Skeletal muscle cell (primary cell): ENCODE measurements around the gene TRMT6.

Source experiments
- DNase-seq: peaks from one replicate; pipeline ENCODE4 v3.0.0-alpha.2; 2010; ENCODE audit warnings: low read depth
- H3K4me3 ChIP-seq: 2 replicates; pipeline ENCODE4 v1.5.1; 2011; ENCODE audit warnings: low read depth, mild to moderate bottlenecking, control low read depth, low read length, moderate library complexity

TRMT6 gene

GRCh38 chr20:5967469-5967868, 17.1 kb upstream of the TRMT6 start:
- H3K4me3 ChIP-seq: no peak overlapping the region
- DNase-seq: no peak

- H3K4me3 ChIP-seq: peak overlapping the region; percentile 79
- DNase-seq: no peak
Measured at GRCh38 chr20:5949943-5950270, 426 bp downstream of the TRMT6 start.

GRCh38 chr20:5947276-5947675, 3.1 kb downstream of the TRMT6 start:
- no peak overlapping the region for H3K4me3 ChIP-seq
- DNase-seq: peak; percentile 4

- peak; percentile 88 for DNase-seq
- H3K4me3 ChIP-seq: no peak overlapping the region
Measured at GRCh38 chr20:5945963-5946362, 4.4 kb downstream of the TRMT6 start.

- H3K4me3 ChIP-seq: no peak overlapping the region
- DNase-seq: no peak
Measured at GRCh38 chr20:5938456-5939029, 11.8 kb downstream of the TRMT6 start.

- H3K4me3 ChIP-seq: no peak overlapping the region
- DNase-seq: no peak
Measured at GRCh38 chr20:5936238-5936637, 14.1 kb downstream of the TRMT6 start.

- no peak for DNase-seq
- no peak overlapping the region for H3K4me3 ChIP-seq
Measured at GRCh38 chr20:5935384-5935783, 14.9 kb downstream of the TRMT6 start.

GRCh38 chr20:5933802-5934436, 16.4 kb downstream of the TRMT6 start:
- no peak for DNase-seq
- H3K4me3 ChIP-seq: no peak overlapping the region

- no peak for DNase-seq
- no peak overlapping the region for H3K4me3 ChIP-seq
Measured at GRCh38 chr20:5932796-5933195, 17.5 kb downstream of the TRMT6 start.

- H3K4me3 ChIP-seq: no peak overlapping the region
Measured at GRCh38 chr20:5931411-5931810, 18.9 kb downstream of the TRMT6 start.

GRCh38 chr20:5928836-5929715, 21.3 kb downstream of the TRMT6 start:
- H3K4me3 ChIP-seq: no peak overlapping the region
- no peak for DNase-seq

More at GRCh38 chr20:5931411-5931810, 18.9 kb downstream of the TRMT6 start:
- no peak for DNase-seq

- DNase-seq: no peak
- H3K4me3 ChIP-seq: no peak overlapping the region
Measured at GRCh38 chr20:5927749-5928462, 22.4 kb downstream of the TRMT6 start.

- H3K4me3 ChIP-seq: no peak overlapping the region
Measured at GRCh38 chr20:5925551-5925950, 24.8 kb downstream of the TRMT6 start.

GRCh38 chr20:5923493-5923892, 26.8 kb downstream of the TRMT6 start:
- no peak for DNase-seq
- H3K4me3 ChIP-seq: no peak overlapping the region

More at GRCh38 chr20:5925551-5925950, 24.8 kb downstream of the TRMT6 start:
- no peak for DNase-seq

GRCh38 chr20:5920581-5920980, 29.8 kb downstream of the TRMT6 start:
- no peak overlapping the region for H3K4me3 ChIP-seq
- DNase-seq: no peak

GRCh38 chr20:5919626-5920544, 30.4 kb downstream of the TRMT6 start:
- DNase-seq: no peak
- no peak overlapping the region for H3K4me3 ChIP-seq

- no peak for DNase-seq
- H3K4me3 ChIP-seq: no peak overlapping the region
Measured at GRCh38 chr20:5918856-5919625, 31.3 kb downstream of the TRMT6 start.

GRCh38 chr20:5914859-5915258, 35.5 kb downstream of the TRMT6 start:
- DNase-seq: no peak
- H3K4me3 ChIP-seq: no peak overlapping the region
